HuH-7 (cell line): Measurements from ENCODE around the gene NAXD.
"Not testable (repeated sequence)": the region's sequence is repeated elsewhere in the genome, so short reads cannot be mapped to it uniquely, and the experiment has no call there.

Experiments
- DNase-seq: peaks from one replicate; pipeline ENCODE4 v3.0.0; 2011; ENCODE audit warnings: low spot score

The NAXD gene

GRCh38 chr13:110644892-110645521 is 29.7 kb downstream of the NAXD start:
- DNase-seq = no peak

GRCh38 chr13:110645750-110646149 is 30.4 kb downstream of the NAXD start:
- DNase-seq = no peak

- no peak for DNase-seq
Measured at GRCh38 chr13:110646442-110647364, 31.4 kb downstream of the NAXD start.

- DNase-seq = no peak
Measured at GRCh38 chr13:110647365-110647737, 32.0 kb downstream of the NAXD start.

- no peak for DNase-seq
Measured at GRCh38 chr13:110648146-110648819, 32.9 kb downstream of the NAXD start.

- no peak for DNase-seq
Measured at GRCh38 chr13:110648848-110649421, 33.6 kb downstream of the NAXD start.

- DNase-seq = no peak
Measured at GRCh38 chr13:110649551-110649950, 34.2 kb downstream of the NAXD start.

GRCh38 chr13:110650436-110650835 is 35.1 kb downstream of the NAXD start:
- DNase-seq = no peak

GRCh38 chr13:110651271-110651670 is 35.9 kb downstream of the NAXD start:
- DNase-seq = no peak

GRCh38 chr13:110651726-110652230 is 36.4 kb downstream of the NAXD start:
- no peak for DNase-seq

GRCh38 chr13:110652231-110652730 is 36.9 kb downstream of the NAXD start:
- no peak for DNase-seq

GRCh38 chr13:110652764-110653163 is 37.4 kb downstream of the NAXD start:
- no peak for DNase-seq

- no peak for DNase-seq
Measured at GRCh38 chr13:110653271-110653670, 37.9 kb downstream of the NAXD start.

- no peak for DNase-seq
Measured at GRCh38 chr13:110653851-110654250, 38.5 kb downstream of the NAXD start.

GRCh38 chr13:110657196-110657595 is 41.9 kb downstream of the NAXD start:
- DNase-seq = no peak

GRCh38 chr13:110658218-110658911 is 43.0 kb downstream of the NAXD start:
- not testable (repeated sequence) for DNase-seq

GRCh38 chr13:110661256-110661655 is 45.9 kb downstream of the NAXD start:
- no peak for DNase-seq

GRCh38 chr13:110662091-110662490 is 46.7 kb downstream of the NAXD start:
- DNase-seq = no peak

- DNase-seq = no peak
Measured at GRCh38 chr13:110662777-110663443, 47.6 kb downstream of the NAXD start.

- DNase-seq = no peak
Measured at GRCh38 chr13:110663491-110663890, 48.1 kb downstream of the NAXD start.

- no peak for DNase-seq
Measured at GRCh38 chr13:110664041-110664440, 48.7 kb downstream of the NAXD start.
